ENCODE data around the gene FLT4. TPM values are rescaled to one million over a fixed set of nuclear protein-coding genes. Genes with fewer than 3 reads are reported as not detected.
"Not testable (repeated sequence)": the region's sequence is repeated elsewhere in the genome, so short reads cannot be mapped to it uniquely, and the experiment has no call there.

FLT4 gene
- total RNA-seq, 1 donor from 2014 or later: 1.5 TPM

GRCh38 chr5:180670586-180671359 is 21.4 kb upstream of the FLT4 start:
- DNase-seq (ENCODE audit: low read depth, low spot score): no peak

- no peak for DNase-seq (ENCODE audit: low read depth, low spot score)
Observed at GRCh38 chr5:180670157-180670556, 20.8 kb upstream of the FLT4 start.

- DNase-seq (ENCODE audit: low read depth, low spot score): no peak
Observed at GRCh38 chr5:180669661-180670060, 20.3 kb upstream of the FLT4 start.

- no peak for DNase-seq (ENCODE audit: low read depth, low spot score)
Observed at GRCh38 chr5:180668835-180669596, 19.6 kb upstream of the FLT4 start.

GRCh38 chr5:180666812-180667211 is 17.4 kb upstream of the FLT4 start:
- no peak for DNase-seq (ENCODE audit: low read depth, low spot score)

- DNase-seq (ENCODE audit: low read depth, low spot score): no peak
Observed at GRCh38 chr5:180665682-180666404, 16.4 kb upstream of the FLT4 start.

GRCh38 chr5:180658774-180659564 is 9.6 kb upstream of the FLT4 start:
- DNase-seq (ENCODE audit: low read depth, low spot score): no peak

- DNase-seq (ENCODE audit: low read depth, low spot score): not testable (repeated sequence)
Observed at GRCh38 chr5:180655243-180655642, 5.8 kb upstream of the FLT4 start.

- DNase-seq (ENCODE audit: low read depth, low spot score): no peak
Observed at GRCh38 chr5:180652771-180653170, 3.4 kb upstream of the FLT4 start.

GRCh38 chr5:180652346-180652745 is 2.9 kb upstream of the FLT4 start:
- DNase-seq (ENCODE audit: low read depth, low spot score): no peak

- no peak for DNase-seq (ENCODE audit: low read depth, low spot score)
Observed at GRCh38 chr5:180648658-180649296, 623 bp downstream of the FLT4 start.

GRCh38 chr5:180647941-180648500 is 1.4 kb downstream of the FLT4 start:
- no peak for DNase-seq (ENCODE audit: low read depth, low spot score)

GRCh38 chr5:180647465-180647864 is 1.9 kb downstream of the FLT4 start:
- DNase-seq (ENCODE audit: low read depth, low spot score): no peak

GRCh38 chr5:180646963-180647305 is 2.5 kb downstream of the FLT4 start:
- no peak for DNase-seq (ENCODE audit: low read depth, low spot score)

GRCh38 chr5:180646289-180646962 is 3.0 kb downstream of the FLT4 start:
- DNase-seq (ENCODE audit: low read depth, low spot score): no peak

- DNase-seq (ENCODE audit: low read depth, low spot score): peak; percentile 13
Observed at GRCh38 chr5:180645274-180646204, 3.9 kb downstream of the FLT4 start.

- no peak for DNase-seq (ENCODE audit: low read depth, low spot score)
Observed at GRCh38 chr5:180644825-180645273, 4.6 kb downstream of the FLT4 start.

- no peak for DNase-seq (ENCODE audit: low read depth, low spot score)
Observed at GRCh38 chr5:180644129-180644824, 5.1 kb downstream of the FLT4 start.
